HG02981 (cell line): ENCODE data around the gene CCR9.

ENCODE experiments used
- ATAC-seq: cut with Tn5 transposase; IDR thresholded peaks from one replicate; pipeline ENCODE4 v1.9.1; 2021; ENCODE audit warnings: mild to moderate bottlenecking, moderate library complexity; ENCODE audit not compliant: unreplicated experiment

CCR9 gene

DNA sequence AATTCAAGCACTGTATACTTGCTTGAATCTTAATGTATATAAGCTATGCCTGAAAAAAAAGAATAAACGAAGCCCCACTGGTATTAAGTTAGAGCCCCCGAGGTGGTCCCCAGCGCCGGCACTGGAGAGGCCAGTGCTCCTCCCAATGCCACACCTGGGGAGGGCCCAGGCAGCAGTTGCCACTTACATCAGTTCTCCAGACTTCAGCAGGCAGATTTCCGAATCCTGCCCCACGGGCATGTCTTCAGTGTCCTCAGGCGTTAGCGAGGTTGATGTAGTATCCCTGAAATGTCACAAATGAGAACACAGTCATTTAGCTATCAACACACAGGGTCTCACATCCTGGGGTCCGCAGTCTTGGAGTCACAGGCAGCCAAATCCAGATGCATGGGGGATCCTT, 49.9 kb downstream of the CCR9 start:
- no peak for ATAC-seq

DNA sequence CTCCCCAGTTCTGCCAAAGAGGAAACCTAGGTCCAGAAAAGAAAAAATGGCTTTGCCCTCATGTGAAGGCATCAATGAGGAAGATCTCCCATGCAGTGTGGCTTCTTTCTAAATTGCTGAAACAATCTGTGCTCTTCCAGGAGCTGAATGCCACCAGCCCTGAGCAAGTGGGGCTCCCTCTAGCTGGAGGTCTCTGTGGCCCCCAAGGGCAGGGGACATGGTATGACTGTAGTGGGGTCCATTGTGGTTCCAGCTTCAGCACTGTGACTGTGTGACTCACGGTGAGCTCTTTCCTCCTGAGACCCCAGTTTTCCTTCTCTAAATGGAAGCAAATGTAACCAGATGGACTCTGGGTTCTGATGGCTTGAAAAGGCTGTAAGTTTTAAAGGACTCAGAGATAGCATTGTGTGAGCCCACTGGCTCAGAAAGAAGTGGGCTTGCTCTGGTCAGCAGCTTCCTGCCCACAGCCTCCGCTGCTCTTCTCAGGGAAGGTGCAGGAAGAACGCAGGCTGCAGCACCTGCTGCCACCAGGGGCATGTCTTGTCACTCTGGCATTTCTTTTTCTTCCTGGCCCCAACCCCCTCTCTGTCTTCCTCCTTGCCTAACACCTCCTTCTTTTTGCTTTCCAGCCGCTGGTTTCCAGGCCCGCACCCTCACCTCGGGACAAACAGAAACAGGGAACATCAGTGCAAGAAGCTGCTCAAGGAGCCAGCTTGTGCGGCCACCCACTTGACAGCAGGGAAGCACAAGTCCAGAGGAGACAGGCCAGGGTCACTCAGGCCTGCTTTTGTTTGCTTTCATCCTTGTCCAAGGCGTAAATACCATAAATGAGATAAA, 51.1 kb downstream of the CCR9 start:
- no peak for ATAC-seq

- no peak for ATAC-seq
Measured at GRCh38 chr3:45938043-45938435, 51.7 kb downstream of the CCR9 start.

DNA sequence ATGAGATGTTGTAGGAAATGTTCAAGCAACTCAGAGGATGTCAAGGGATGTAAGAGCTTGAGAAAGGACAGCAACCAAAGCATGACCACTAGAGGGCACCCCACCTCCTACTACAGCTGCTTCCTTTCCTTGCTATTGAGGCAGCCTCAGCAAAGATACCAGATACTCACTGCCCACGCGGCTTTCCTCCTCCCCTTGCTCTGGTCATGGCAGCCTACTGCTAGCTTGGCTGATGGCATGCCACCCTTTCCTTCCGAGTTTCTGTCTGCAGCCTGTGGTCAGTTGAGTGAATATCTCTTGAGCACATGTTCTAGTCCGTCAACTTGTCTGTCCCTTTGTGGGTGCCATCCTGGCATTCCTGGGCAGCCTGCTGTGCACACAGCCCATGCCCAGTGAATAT, 52.5 kb downstream of the CCR9 start:
- no peak for ATAC-seq

GRCh38 chr3:45939341-45939771, 53.0 kb downstream of the CCR9 start:
- ATAC-seq, result no peak

GRCh38 chr3:45940004-45940780, 53.8 kb downstream of the CCR9 start:
- ATAC-seq, result no peak

DNA sequence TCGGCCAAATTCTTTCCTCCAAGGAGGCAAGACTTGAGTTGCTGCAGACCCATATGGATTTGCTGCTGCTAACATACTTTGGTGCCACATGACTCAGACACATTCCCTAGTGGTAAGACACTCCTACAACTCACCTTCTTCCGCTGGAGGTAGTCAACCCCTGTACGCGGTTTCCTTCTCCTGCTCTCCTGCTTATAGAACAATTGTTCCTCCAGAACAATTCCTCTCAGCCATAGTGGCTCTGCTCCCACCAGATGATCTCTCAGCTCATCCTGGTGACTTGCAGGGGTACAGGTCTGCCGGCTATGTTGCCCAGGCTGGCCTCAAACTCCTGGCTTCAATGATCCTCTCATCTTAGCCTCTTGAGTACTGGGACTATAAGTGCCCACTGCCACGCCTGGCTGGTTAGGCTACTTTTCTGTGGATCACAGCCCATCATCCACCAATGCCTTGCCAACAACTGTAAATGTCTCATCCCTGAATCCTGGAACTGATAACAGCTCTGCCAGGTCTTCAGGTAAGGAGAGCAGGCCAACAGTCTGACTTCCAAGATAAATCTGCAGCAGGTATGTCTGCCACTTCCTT, 54.5 kb downstream of the CCR9 start:
- no peak for ATAC-seq

GRCh38 chr3:45942051-45942825, 55.9 kb downstream of the CCR9 start:
- no peak for ATAC-seq

DNA sequence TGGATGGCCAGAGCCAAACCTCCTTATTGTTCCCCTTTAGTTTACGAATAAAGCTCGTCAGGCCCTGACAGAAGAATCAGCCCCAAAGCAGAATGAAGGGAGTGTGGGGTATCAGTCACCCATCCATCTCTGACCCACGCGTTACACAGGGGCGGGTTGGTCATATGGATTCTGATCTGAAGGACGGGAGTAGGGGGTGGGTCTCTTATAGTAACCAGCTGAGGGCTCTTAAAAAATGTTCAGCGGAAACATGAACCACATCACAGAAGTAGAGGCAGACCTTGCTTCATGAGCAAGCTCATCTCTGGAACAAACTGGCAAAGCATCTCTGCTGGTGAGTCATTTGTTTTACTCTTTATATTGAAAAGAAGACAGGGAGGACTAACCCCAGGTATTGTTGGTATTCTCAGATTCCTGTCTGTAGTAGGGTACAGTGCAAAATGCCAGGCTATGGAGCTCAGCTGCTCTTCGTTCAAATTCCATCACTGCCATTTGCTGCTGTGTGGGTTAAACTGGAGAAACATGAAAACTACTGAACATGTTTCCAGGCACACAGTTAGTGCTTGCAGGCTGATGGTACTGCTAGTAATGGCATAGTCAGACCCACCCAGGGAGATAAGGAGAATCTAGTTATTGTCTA, 57.0 kb downstream of the CCR9 start, which contains the start of gene CXCR6:
TSS of gene CXCR6 (plus strand) at position 258 of the 640 bp plus-strand sequence. CDS start 3,018 bp downstream, outside the sequence.
- ATAC-seq, result no peak

DNA sequence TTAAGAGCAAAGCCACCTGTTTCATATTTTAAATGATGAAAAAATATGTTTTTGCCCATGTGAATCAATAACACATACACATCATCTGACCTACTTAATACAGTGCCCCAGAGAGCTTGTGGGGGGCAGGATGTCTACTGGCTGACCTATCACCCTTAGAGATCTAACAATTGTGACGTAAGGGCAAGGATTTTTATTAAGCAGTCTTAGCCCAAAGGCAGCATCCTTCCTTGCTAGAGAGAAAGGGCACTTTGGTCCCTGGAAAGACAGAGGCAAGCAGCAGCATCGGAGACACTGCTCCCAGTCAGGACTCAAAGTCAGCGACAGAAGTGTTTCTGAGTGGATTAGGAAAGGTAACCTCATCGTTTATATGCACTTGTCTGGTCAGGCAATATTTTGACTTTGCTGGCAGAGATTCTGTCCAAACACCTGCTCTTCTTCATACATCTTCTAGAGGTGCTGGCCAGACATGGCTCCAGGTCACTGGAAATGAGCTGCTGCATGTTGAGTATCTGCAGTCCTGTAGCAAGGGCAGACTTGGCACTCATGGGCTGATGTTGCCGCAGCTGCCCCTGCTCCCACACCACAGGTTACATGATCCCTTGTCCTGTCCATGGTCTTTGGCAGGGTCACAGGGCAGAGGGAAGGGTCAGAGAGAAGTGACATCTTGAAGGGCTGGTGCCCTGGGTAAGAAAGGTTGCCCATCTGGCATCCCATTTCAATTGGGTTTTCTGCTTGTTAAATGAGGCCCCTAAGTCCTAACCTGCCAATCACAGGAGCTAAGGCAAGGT, 58.7 kb downstream of the CCR9 start:
- no peak for ATAC-seq

GRCh38 chr3:45946307-45946706, 60.0 kb downstream of the CCR9 start:
- no peak for ATAC-seq

DNA sequence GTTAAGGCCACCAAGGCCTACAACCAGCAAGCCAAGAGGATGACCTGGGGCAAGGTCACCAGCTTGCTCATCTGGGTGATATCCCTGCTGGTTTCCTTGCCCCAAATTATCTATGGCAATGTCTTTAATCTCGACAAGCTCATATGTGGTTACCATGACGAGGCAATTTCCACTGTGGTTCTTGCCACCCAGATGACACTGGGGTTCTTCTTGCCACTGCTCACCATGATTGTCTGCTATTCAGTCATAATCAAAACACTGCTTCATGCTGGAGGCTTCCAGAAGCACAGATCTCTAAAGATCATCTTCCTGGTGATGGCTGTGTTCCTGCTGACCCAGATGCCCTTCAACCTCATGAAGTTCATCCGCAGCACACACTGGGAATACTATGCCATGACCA, 60.5 kb downstream of the CCR9 start:
- ATAC-seq, result no peak

- no peak for ATAC-seq
Measured at GRCh38 chr3:45947361-45947760, 61.0 kb downstream of the CCR9 start.

GRCh38 chr3:45948311-45948781, 62.0 kb downstream of the CCR9 start:
- no peak for ATAC-seq

DNA sequence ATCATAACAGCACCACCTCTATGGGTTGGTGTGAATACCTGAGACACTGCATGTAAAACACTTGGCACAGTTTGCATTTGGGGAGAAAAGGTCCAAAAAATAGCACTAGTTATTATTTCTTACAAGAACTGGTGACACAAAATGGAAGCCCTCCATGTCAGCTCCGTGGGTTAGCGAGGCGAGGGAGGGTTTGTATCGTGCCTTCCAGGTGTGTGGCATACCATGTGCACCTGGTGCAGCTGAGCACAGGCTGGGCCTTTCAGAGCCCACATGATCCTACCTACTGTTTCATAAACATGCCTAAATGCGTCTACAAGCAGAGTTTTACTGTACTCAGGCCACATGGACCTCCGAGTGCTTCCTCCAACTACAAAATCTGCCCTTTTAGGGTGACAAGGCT, 62.5 kb downstream of the CCR9 start:
- ATAC-seq, result no peak

GRCh38 chr3:45949432-45949831, 63.1 kb downstream of the CCR9 start:
- ATAC-seq, result no peak

DNA sequence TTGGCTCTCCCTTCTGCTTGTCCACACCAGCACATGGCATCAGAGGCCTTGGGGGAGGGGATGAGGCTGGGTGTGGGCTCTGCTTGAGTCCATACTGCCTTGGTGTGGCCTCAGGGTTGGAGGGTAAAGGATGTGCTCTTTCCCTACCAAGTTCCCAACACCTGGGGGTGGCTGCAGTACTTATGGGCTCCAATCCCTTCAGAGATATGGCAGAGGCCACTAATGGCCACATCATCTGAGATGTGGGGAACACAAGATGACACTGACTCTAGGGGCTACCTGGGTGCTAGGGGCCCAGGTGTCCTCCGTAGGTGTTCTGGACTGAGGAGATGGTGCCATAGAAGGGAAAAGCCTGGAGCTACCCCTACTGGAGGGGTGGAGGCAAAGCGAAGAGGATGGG, 63.8 kb downstream of the CCR9 start:
- ATAC-seq, result no peak

- no peak for ATAC-seq
Measured at GRCh38 chr3:45950686-45951600, 64.6 kb downstream of the CCR9 start.
